ENCODE data around the gene COX7A2. TPM values are rescaled to one million over a fixed set of nuclear protein-coding genes. Genes with fewer than 3 reads are reported as not detected.

Gene COX7A2
- total and polyA plus RNA-seq, 2 experiments from 2014 or later, result 768 to 1,135 TPM

GRCh38 chr6:75203721-75204120, 39.9 kb downstream of the COX7A2 start:
- Histone ChIP-seq H3K27me3 (peaks cover 100% of the 10 kb centered on the region), H3K4me1 (ENCODE audit: low read depth) (no peaks in the 10 kb centered on the region), H3K4me3 (no peak overlapping the region), H3K9me3 (ENCODE audit: low read depth) (no peaks in the 10 kb centered on the region), H3K27ac (no peak overlapping the region), H3K36me3 (no peaks in the 10 kb centered on the region)
- DNase-seq (ENCODE audit: low read depth in 1 of 2, low spot score in 1 of 2), result peak in 1 of 2 donors; percentile 65
- no peak for TF ChIP-seq CTCF (IDR thresholded peaks at IDR 0.05; ENCODE audit: low read depth, low read length)

GRCh38 chr6:75202676-75203131, 40.9 kb downstream of the COX7A2 start:
- peak overlapping the region; percentile 20 for H3K4me3 ChIP-seq
- H3K4me1 ChIP-seq (ENCODE audit: low read depth), result no peaks in the 10 kb centered on the region
- DNase-seq (ENCODE audit: low read depth in 1 of 2, low spot score in 1 of 2), result peak in 1 of 2 donors; percentile 68
- peaks cover 92% of the 10 kb centered on the region for H3K27me3 ChIP-seq
- no peak for TF ChIP-seq CTCF (IDR thresholded peaks at IDR 0.05; ENCODE audit: low read depth, low read length)
- H3K27ac ChIP-seq, result no peak overlapping the region
- H3K9me3 ChIP-seq (ENCODE audit: low read depth), result no peaks in the 10 kb centered on the region
- H3K36me3 ChIP-seq, result no peaks in the 10 kb centered on the region

GRCh38 chr6:75201901-75202672, 41.5 kb downstream of the COX7A2 start:
- peak overlapping the region; percentile 20 for H3K4me3 ChIP-seq
- DNase-seq (ENCODE audit: low read depth in 1 of 2, low spot score in 1 of 2), result peak; percentile 49 to 60
- H3K27ac ChIP-seq, result no peak overlapping the region
- peak; percentile 17 for TF ChIP-seq CTCF (IDR thresholded peaks at IDR 0.05; ENCODE audit: low read depth, low read length)
- H3K9me3 ChIP-seq (ENCODE audit: low read depth), result no peaks in the 10 kb centered on the region
- no peaks in the 10 kb centered on the region for H3K4me1 ChIP-seq (ENCODE audit: low read depth)
- H3K36me3 ChIP-seq, result no peaks in the 10 kb centered on the region
- H3K27me3 ChIP-seq, result peaks cover 89% of the 10 kb centered on the region

- TF ChIP-seq CTCF (IDR thresholded peaks at IDR 0.05; ENCODE audit: low read depth, low read length), result no peak
- no peaks in the 10 kb centered on the region for H3K36me3 ChIP-seq
- no peaks in the 10 kb centered on the region for H3K9me3 ChIP-seq (ENCODE audit: low read depth)
- no peak for DNase-seq (ENCODE audit: low read depth in 1 of 2, low spot score in 1 of 2)
- no peak overlapping the region for H3K4me3 ChIP-seq
- no peak overlapping the region for H3K27ac ChIP-seq
- no peaks in the 10 kb centered on the region for H3K4me1 ChIP-seq (ENCODE audit: low read depth)
- H3K27me3 ChIP-seq, result peaks cover 78% of the 10 kb centered on the region
Measured at GRCh38 chr6:75201021-75201420, 42.6 kb downstream of the COX7A2 start.

GRCh38 chr6:75199889-75200288, 43.7 kb downstream of the COX7A2 start:
- DNase-seq (ENCODE audit: low read depth in 1 of 2, low spot score in 1 of 2), result no peak
- TF ChIP-seq CTCF (IDR thresholded peaks at IDR 0.05; ENCODE audit: low read depth, low read length), result no peak

More at GRCh38 chr6:75199889-75200288, 43.7 kb downstream of the COX7A2 start:
- Histone ChIP-seq H3K4me1 (ENCODE audit: low read depth) (no peaks in the 10 kb centered on the region), H3K36me3 (no peaks in the 10 kb centered on the region), H3K9me3 (ENCODE audit: low read depth) (no peaks in the 10 kb centered on the region), H3K27me3 (peaks cover 67% of the 10 kb centered on the region), H3K27ac (no peak overlapping the region), H3K4me3 (no peak overlapping the region)
